ENCODE measurements around the gene CORIN. TPM values are rescaled to one million over a fixed set of nuclear protein-coding genes. Genes with fewer than 3 reads are reported as not detected.
"Not testable (repeated sequence)": the region's sequence is repeated elsewhere in the genome, so short reads cannot be mapped to it uniquely, and the experiment has no call there.

CORIN gene
- total RNA-seq, 1 donor from 2014 or later = 0.51 TPM

DNA sequence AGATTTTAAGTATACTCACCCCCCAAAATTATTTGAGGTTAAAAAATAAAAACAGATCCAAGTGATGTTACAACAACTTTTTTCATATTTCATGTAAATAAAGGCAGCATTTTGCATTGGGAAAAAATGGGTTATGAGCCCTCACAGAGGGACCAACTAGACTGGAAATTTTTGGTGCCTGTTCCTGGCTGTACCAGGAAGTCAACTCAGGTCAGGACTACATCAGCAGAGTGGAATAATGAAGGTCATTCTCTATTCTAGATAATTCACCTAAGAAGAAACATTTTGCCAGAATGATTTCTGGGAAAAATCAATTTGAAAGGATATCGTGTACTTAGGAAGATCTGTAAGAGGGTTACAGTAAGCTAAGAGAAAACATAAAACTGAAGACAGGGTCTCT is 66.8 kb downstream of the CORIN start:
- DNase-seq (ENCODE audit: low spot score) = no peak
- TF ChIP-seq, protein P1, sequence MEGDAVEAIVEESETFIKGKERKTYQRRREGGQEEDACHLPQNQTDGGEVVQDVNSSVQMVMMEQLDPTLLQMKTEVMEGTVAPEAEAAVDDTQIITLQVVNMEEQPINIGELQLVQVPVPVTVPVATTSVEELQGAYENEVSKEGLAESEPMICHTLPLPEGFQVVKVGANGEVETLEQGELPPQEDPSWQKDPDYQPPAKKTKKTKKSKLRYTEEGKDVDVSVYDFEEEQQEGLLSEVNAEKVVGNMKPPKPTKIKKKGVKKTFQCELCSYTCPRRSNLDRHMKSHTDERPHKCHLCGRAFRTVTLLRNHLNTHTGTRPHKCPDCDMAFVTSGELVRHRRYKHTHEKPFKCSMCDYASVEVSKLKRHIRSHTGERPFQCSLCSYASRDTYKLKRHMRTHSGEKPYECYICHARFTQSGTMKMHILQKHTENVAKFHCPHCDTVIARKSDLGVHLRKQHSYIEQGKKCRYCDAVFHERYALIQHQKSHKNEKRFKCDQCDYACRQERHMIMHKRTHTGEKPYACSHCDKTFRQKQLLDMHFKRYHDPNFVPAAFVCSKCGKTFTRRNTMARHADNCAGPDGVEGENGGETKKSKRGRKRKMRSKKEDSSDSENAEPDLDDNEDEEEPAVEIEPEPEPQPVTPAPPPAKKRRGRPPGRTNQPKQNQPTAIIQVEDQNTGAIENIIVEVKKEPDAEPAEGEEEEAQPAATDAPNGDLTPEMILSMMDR (IDR thresholded peaks at IDR 0.05; ENCODE audit: unreplicated experiment) = no peak
- Mint-ChIP-seq H3K27me3 (ENCODE audit: unreplicated experiment) (no peaks in the 10 kb centered on the region), H3K36me3 (ENCODE audit: low read depth, unreplicated experiment) (no peaks in the 10 kb centered on the region), H3K4me3 (ENCODE audit: unreplicated experiment) (no peak overlapping the region), H3K27ac (ENCODE audit: unreplicated experiment) (no peak overlapping the region), H3K4me1 (ENCODE audit: unreplicated experiment) (no peaks in the 10 kb centered on the region), H3K9me3 (ENCODE audit: unreplicated experiment) (no peaks in the 10 kb centered on the region)

DNA sequence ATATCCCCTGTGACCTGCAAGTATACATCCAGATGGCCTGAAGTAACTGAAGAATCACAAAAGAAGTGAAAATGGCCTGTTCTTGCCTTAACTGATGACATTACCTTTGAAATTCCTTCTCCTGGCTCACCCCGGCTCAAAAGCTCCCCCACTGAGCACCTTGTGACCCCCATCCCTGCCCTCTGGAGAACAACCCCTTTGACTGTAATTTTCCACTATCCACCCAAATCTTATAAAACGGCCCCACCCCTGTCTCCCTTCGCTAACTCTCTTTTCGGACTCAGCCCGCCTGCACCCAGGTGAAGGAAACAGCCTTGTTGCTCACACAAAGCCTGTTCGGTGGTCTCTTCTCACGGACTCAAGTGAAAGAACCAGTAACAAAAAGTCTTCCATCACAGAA is 69.9 kb downstream of the CORIN start:
- not testable (repeated sequence) for H3K4me1 Mint-ChIP-seq (ENCODE audit: unreplicated experiment); DNase-seq (ENCODE audit: low spot score); H3K9me3 Mint-ChIP-seq (ENCODE audit: unreplicated experiment); H3K27ac Mint-ChIP-seq (ENCODE audit: unreplicated experiment); H3K36me3 Mint-ChIP-seq (ENCODE audit: low read depth, unreplicated experiment); H3K27me3 Mint-ChIP-seq (ENCODE audit: unreplicated experiment); H3K4me3 Mint-ChIP-seq (ENCODE audit: unreplicated experiment)

DNA sequence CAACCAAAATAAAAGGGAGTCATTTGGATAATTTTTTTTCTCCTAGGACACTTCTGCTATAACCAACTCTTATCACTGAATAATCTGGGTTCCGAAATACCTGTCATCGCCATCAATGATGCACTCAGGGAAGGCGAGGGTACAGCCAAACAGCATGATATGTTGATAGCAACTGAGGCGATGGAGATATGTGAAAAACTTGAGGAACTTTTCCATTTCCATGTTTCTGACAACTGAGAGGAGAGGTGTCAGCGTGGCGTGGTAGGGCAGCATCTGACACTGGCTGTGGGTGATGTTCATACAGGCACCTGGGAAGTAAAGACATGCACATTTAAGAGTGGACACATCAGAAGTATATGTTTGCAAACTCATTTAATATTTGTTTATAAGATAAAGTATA is 74.6 kb downstream of the CORIN start:
- TF ChIP-seq, protein P1 (IDR thresholded peaks at IDR 0.05; ENCODE audit: unreplicated experiment) = no peak
- H3K36me3 Mint-ChIP-seq (ENCODE audit: low read depth, unreplicated experiment) = no peaks in the 10 kb centered on the region
- no peak overlapping the region for H3K27ac Mint-ChIP-seq (ENCODE audit: unreplicated experiment)
- no peak overlapping the region for H3K4me3 Mint-ChIP-seq (ENCODE audit: unreplicated experiment)
- H3K4me1 Mint-ChIP-seq (ENCODE audit: unreplicated experiment) = no peaks in the 10 kb centered on the region
- no peaks in the 10 kb centered on the region for H3K27me3 Mint-ChIP-seq (ENCODE audit: unreplicated experiment)
- DNase-seq (ENCODE audit: low spot score) = no peak
- H3K9me3 Mint-ChIP-seq (ENCODE audit: unreplicated experiment) = no peaks in the 10 kb centered on the region

DNA sequence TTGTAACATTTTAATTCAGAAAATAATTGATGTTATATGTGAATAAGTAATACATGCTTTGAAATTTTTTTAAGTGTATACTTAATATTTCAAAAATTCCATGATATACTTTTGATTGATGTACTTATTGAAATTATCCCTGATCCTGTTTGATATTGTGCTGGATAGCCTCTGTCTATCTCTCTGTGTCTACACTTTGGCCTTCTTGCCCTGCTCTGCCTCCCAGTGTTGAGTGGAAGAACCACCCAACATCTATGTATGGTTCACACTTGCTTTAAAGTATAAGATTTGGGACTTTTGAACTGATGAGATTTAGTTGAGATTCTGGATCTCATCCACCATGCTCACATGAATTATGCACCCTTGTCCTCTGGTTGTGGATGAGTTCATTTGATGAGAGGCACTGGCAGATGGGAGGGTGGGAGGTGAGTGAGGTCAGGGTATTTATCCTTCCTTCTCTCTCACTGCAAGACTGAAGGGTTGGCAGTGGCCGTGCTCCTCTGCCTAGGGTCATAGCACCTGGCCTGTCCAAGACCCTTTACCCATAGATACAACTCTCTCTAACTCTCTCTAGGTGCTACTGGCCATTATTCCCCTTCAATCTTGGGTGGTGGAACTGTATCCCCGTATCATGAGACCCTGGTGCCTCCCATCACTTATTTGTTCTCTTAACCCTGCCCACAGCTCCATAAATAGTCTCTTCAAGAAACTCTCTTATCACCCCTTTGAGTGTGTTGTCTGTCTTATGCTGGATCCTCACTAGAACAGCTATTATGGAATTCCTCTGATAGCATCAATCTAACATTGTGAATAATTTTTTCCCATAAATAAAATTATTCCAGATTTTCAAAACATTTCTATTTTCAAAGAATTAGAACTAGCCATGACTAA is 75.2 kb downstream of the CORIN start:
- no peak for DNase-seq (ENCODE audit: low spot score)
- Mint-ChIP-seq H3K27me3 (ENCODE audit: unreplicated experiment) (no peaks in the 10 kb centered on the region), H3K27ac (ENCODE audit: unreplicated experiment) (no peak overlapping the region), H3K9me3 (ENCODE audit: unreplicated experiment) (no peaks in the 10 kb centered on the region), H3K4me1 (ENCODE audit: unreplicated experiment) (no peaks in the 10 kb centered on the region), H3K36me3 (ENCODE audit: low read depth, unreplicated experiment) (no peaks in the 10 kb centered on the region), H3K4me3 (ENCODE audit: unreplicated experiment) (no peak overlapping the region)
- TF ChIP-seq, protein P1 (IDR thresholded peaks at IDR 0.05; ENCODE audit: unreplicated experiment) = no peak

DNA sequence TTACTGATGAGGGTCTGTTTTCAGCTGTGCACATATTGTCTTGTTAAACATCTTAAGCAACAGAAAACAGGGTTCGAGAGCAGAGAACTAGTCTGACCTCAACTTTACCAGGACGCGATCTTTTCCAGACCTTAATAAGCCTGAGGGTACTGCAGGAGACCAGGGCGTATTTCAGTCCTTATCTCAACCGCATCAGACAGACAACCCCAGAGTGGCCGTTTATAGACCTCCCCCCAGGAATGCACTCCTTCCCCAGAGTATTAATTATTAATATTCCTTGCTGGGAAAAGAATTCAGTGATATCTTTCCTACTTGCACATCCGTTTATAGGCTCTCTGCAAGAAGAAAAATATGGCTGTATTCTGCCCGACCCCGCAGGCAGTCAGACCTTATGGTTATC is 84.6 kb downstream of the CORIN start:
- H3K4me1 Mint-ChIP-seq (ENCODE audit: unreplicated experiment); H3K27ac Mint-ChIP-seq (ENCODE audit: unreplicated experiment); H3K27me3 Mint-ChIP-seq (ENCODE audit: unreplicated experiment); H3K4me3 Mint-ChIP-seq (ENCODE audit: unreplicated experiment); DNase-seq (ENCODE audit: low spot score); H3K9me3 Mint-ChIP-seq (ENCODE audit: unreplicated experiment); H3K36me3 Mint-ChIP-seq (ENCODE audit: low read depth, unreplicated experiment): not testable (repeated sequence)

DNA sequence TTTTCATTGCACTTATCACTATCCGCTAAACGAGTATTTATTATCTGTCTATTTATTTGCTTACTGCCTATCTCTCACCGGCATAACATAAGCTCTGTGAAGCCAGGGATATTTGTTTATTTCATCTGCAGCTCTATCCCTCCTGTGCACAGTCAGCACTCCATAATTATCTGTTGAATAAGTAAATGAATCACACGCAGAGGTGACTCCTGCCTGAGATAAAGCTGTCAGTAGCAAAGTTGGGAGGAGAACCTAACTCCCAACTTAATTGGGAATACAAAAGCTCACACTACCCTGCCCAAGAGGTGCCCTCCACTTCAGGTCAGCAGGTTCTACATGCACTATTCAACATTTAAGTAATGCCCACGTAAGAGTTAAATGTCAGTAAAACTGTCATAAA is 85.7 kb downstream of the CORIN start:
- H3K27ac Mint-ChIP-seq (ENCODE audit: unreplicated experiment) = no peak overlapping the region

More for the DNA sequence above, 85.7 kb downstream of the CORIN start:
- Mint-ChIP-seq H3K27me3 (ENCODE audit: unreplicated experiment) (no peaks in the 10 kb centered on the region), H3K4me1 (ENCODE audit: unreplicated experiment) (no peaks in the 10 kb centered on the region), H3K4me3 (ENCODE audit: unreplicated experiment) (no peak overlapping the region), H3K9me3 (ENCODE audit: unreplicated experiment) (peaks cover 10% of the 10 kb centered on the region), H3K36me3 (ENCODE audit: low read depth, unreplicated experiment) (peaks cover 4% of the 10 kb centered on the region)
- TF ChIP-seq, protein P1 (IDR thresholded peaks at IDR 0.05; ENCODE audit: unreplicated experiment) = no peak
- DNase-seq (ENCODE audit: low spot score) = no peak

All from endothelial cell (in vitro differentiated cells).